ENCODE data around the gene RNF5. TPM values are rescaled to one million over a fixed set of nuclear protein-coding genes. Genes with fewer than 3 reads are reported as not detected.

RNF5 gene
- total RNA-seq, 1 experiment from 2014 or later: 82.3 TPM

GRCh38 chr6:32151863-32152768 is 26.1 kb upstream of the RNF5 start, which contains the start of gene PRRT1:
PRRT1 (minus strand) TSS chr6:32151939; CDS start chr6:32151827, 112 bp downstream.
- peak within 1 kb of the TSS; percentile 81 to 96 for H3K4me3 ChIP-seq (ENCODE audit: low read depth in 2 of 2, low read length in 2 of 2)
- H3K27me3 ChIP-seq (ENCODE audit: control insufficient read depth, insufficient read depth, low read length): no peaks in the 10 kb centered on the region
- CTCF ChIA-PET: interaction anchor here (0.5 to 0.6 kb wide), 2 partner anchors 32 to 69 kb away, joined by 3 to 5 read pairs; no protein-coding TSS in a partner anchor
- H3K4me1 ChIP-seq (ENCODE audit: control insufficient read depth, insufficient read depth, low read length): peaks cover 21% of the 10 kb centered on the region
- TF ChIP-seq REST (IDR thresholded peaks at IDR 0.05; ENCODE audit: insufficient read depth in 1 of 2, low read depth in 2 of 2, low read length in 1 of 2) (no peak), SIN3A (IDR thresholded peaks at IDR 0.05; ENCODE audit: borderline replicate concordance, insufficient read depth, low read depth, low read length) (no peak), CTCF (IDR thresholded peaks at IDR 0.05) (no peak), POLR2AphosphoS5 (IDR thresholded peaks at IDR 0.05; ENCODE audit: low read depth, low read length) (no peak), TCF7L2 (IDR thresholded peaks at IDR 0.05; ENCODE audit: low read depth, low read length) (no peak)
- POLR2A ChIA-PET: interaction anchor here (0.5 to 0.9 kb wide), 5 partner anchors 20 to 398 kb away, joined by 3 to 8 read pairs (median 3); partner anchors contain the start of gene FKBPL
- H3K27ac ChIP-seq (ENCODE audit: low read length): peak within 1 kb of the TSS; percentile 84
- no peaks in the 10 kb centered on the region for H3K9me3 ChIP-seq (ENCODE audit: control insufficient read depth, insufficient read depth, low read depth, low read length)
- intact Hi-C loops (cut with micrococcal nuclease; ENCODE audit: unreplicated experiment): loop anchor here (2.0 kb wide), 1 partner anchor 33 kb away; no protein-coding TSS in a partner anchor
- H3K36me3 ChIP-seq (ENCODE audit: control insufficient read depth, insufficient read depth, low read length): no peaks in the 10 kb centered on the region; the same call in 1 of the 2 replicates
- in situ Hi-C loops (cut with HindIII; ENCODE audit: low pct_unique_long_range_greater_than_20kb, low sequenced_read_pairs): no loop called here
- no peak for DNase-seq (ENCODE audit: low read depth, low spot score)
- no TSS peak for BruUV-seq (replicated peaks)
- ATAC-seq: no peak

- DNase-seq (ENCODE audit: low read depth, low spot score) (no peak), ATAC-seq (peak; percentile 60)
- POLR2A ChIA-PET: interaction anchor here (0.5 to 0.9 kb wide), 4 partner anchors 21 to 399 kb away, joined by 3 to 8 read pairs (median 4); no protein-coding TSS in a partner anchor
- in situ Hi-C loops (cut with HindIII; ENCODE audit: low pct_unique_long_range_greater_than_20kb, low sequenced_read_pairs): no loop called here
- BruUV-seq (replicated peaks): no TSS peak
- H3K4me3 ChIP-seq (ENCODE audit: low read depth in 2 of 2, low read length in 2 of 2): peak overlapping the region; percentile 81 to 96
- CTCF ChIA-PET: interaction anchor here (0.5 to 0.6 kb wide), 3 partner anchors 17 to 1913 kb away, joined by 5 to 6 read pairs (median 5); no protein-coding TSS in a partner anchor
- H3K27me3 ChIP-seq (ENCODE audit: control insufficient read depth, insufficient read depth, low read length): no peaks in the 10 kb centered on the region
- no peaks in the 10 kb centered on the region for H3K9me3 ChIP-seq (ENCODE audit: control insufficient read depth, insufficient read depth, low read depth, low read length)
- H3K27ac ChIP-seq (ENCODE audit: low read length): peak overlapping the region; percentile 84
- H3K36me3 ChIP-seq (ENCODE audit: control insufficient read depth, insufficient read depth, low read length): no peaks in the 10 kb centered on the region; the same call in 1 of the 2 replicates
- intact Hi-C loops (cut with micrococcal nuclease; ENCODE audit: unreplicated experiment): loop anchor here (2.0 kb wide), 1 partner anchor 34 kb away; no protein-coding TSS in a partner anchor
- peaks cover 21% of the 10 kb centered on the region for H3K4me1 ChIP-seq (ENCODE audit: control insufficient read depth, insufficient read depth, low read length)
- TF ChIP-seq POLR2AphosphoS5 (IDR thresholded peaks at IDR 0.05; ENCODE audit: low read depth, low read length): no peak
- no peak for TF ChIP-seq TCF7L2 (IDR thresholded peaks at IDR 0.05; ENCODE audit: low read depth, low read length)
- no peak; the same call in 1 of the 2 replicates for TF ChIP-seq SIN3A (IDR thresholded peaks at IDR 0.05; ENCODE audit: borderline replicate concordance, insufficient read depth, low read depth, low read length)
- TF ChIP-seq REST (IDR thresholded peaks at IDR 0.05; ENCODE audit: insufficient read depth in 1 of 2, low read depth in 2 of 2, low read length in 1 of 2): no peak
- TF ChIP-seq CTCF (IDR thresholded peaks at IDR 0.05): no peak
These were observed 25.2 kb upstream of the RNF5 start for GRCh38 chr6:32152769-32153563.

All from Panc1 (cell line).